ENCODE measurements around the gene THOC6. TPM values are rescaled to one million over a fixed set of nuclear protein-coding genes. Genes with fewer than 3 reads are reported as not detected.

The THOC6 gene
- total and polyA plus RNA-seq, 9 of the 15 experiments (the other 6 are each of a cell fraction or from before 2014, with no cell fraction given), result 2.5 to 65.4 (median 42.3) TPM

DNA sequence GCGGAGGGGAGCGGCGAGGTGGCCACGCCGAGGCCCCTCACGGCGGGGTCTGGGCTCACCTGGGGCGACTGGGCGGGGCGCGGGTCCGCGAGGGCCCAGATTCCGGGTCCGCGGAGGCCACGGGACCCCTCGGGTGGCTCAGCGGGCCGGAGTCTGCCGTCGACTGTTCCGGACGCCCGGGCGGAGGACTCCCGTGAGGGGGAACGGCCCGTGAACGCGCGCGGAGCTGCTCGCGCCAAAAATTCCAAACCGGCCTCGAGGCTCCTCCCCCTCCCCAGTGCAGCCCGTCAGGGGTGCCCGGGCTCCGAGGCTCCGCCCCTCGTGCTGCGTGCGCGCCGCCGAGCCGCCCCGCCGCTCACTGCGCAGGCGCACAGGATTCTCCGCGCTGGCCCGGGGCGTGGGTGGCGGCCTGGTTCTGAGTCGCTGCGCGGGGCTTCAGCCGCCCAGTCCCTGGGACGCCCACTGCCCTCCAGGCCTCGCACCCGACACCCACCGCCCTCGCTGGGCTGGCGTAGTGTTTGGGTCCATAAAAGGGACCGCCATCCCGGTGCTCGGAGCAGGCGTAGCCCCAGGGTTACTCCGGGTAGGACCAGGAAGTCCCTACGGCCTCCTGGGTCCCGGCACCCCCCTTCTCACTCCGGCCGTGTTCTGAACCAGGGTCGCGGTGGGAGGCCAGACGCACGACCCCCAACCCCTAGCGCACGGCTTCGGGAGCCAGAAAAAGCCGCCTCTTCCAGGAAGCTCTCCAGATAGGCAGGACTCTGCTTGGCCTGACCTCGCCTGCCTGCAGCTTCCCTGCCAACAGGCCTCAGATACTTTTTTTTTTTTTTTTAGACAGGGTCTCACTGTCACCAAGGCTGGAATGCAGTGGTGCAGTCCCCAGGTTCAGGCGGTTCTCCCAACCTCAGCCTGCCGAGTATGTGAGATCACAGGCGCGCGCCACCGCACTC, 43.3 kb upstream of the THOC6 start, which contains the start of gene PKMYT1 (continued):
- TF ChIP-seq ZNF324 (CRISPR knock-in tag; IDR thresholded peaks at IDR 0.05), result no peak
- TF ChIP-seq PRPF4 (IDR thresholded peaks at IDR 0.05; ENCODE audit: insufficient read depth, low read depth, low read length, poor library complexity, severe bottlenecking), result no peak
- TF ChIP-seq CBX8 (IDR thresholded peaks at IDR 0.05; ENCODE audit: borderline replicate concordance, extremely low read depth, low read depth, low read length, poor library complexity, severe bottlenecking), result no peak
- TF ChIP-seq TAF7 (tag; IDR thresholded peaks at IDR 0.05), result no peak
- no peak for TF ChIP-seq ZNF253 (CRISPR knock-in tag; conservative IDR thresholded peaks at IDR 0.05)
- TF ChIP-seq HMGN3 (IDR thresholded peaks at IDR 0.05; ENCODE audit: borderline replicate concordance, extremely low read depth, insufficient read length, low read depth, low read length), result peak; percentile 59
- no peak for TF ChIP-seq ARHGAP35 (IDR thresholded peaks at IDR 0.05; ENCODE audit: partially characterized antibody)
- TF ChIP-seq GABPB1 (CRISPR knock-in tag; IDR thresholded peaks at IDR 0.05), result peak; percentile 42; the same call in 1 of the 2 replicates
- TF ChIP-seq SAFB (IDR thresholded peaks at IDR 0.05; ENCODE audit: borderline replicate concordance, low read depth, low read length), result peak; percentile 96
- TF ChIP-seq TRIM24 (IDR thresholded peaks at IDR 0.05), result no peak
- TF ChIP-seq DPF2 (IDR thresholded peaks at IDR 0.05), result no peak
- TF ChIP-seq ZNF384 (IDR thresholded peaks at IDR 0.05; ENCODE audit: low read depth, low read length), result peak; percentile 53
- peak; percentile 84; the same call in 1 of the 2 replicates for TF ChIP-seq SRSF3 (IDR thresholded peaks at IDR 0.05; ENCODE audit: insufficient read depth, low read length)
- no peak for TF ChIP-seq BMI1 (IDR thresholded peaks at IDR 0.05; ENCODE audit: low read length)
- peak; percentile 93 for TF ChIP-seq ZFP36 (IDR thresholded peaks at IDR 0.05; ENCODE audit: low read depth, low read length, partially characterized antibody)
- TF ChIP-seq MTA1 (IDR thresholded peaks at IDR 0.05; ENCODE audit: borderline replicate concordance), result peak; percentile 39; the same call in 1 of the 2 replicates
- no peak for TF ChIP-seq ZNF316 (IDR thresholded peaks at IDR 0.05)
- TF ChIP-seq ATF7 (IDR thresholded peaks at IDR 0.05), result peak; percentile 27; the same call in 1 of the 2 replicates
- TF ChIP-seq, protein P1, sequence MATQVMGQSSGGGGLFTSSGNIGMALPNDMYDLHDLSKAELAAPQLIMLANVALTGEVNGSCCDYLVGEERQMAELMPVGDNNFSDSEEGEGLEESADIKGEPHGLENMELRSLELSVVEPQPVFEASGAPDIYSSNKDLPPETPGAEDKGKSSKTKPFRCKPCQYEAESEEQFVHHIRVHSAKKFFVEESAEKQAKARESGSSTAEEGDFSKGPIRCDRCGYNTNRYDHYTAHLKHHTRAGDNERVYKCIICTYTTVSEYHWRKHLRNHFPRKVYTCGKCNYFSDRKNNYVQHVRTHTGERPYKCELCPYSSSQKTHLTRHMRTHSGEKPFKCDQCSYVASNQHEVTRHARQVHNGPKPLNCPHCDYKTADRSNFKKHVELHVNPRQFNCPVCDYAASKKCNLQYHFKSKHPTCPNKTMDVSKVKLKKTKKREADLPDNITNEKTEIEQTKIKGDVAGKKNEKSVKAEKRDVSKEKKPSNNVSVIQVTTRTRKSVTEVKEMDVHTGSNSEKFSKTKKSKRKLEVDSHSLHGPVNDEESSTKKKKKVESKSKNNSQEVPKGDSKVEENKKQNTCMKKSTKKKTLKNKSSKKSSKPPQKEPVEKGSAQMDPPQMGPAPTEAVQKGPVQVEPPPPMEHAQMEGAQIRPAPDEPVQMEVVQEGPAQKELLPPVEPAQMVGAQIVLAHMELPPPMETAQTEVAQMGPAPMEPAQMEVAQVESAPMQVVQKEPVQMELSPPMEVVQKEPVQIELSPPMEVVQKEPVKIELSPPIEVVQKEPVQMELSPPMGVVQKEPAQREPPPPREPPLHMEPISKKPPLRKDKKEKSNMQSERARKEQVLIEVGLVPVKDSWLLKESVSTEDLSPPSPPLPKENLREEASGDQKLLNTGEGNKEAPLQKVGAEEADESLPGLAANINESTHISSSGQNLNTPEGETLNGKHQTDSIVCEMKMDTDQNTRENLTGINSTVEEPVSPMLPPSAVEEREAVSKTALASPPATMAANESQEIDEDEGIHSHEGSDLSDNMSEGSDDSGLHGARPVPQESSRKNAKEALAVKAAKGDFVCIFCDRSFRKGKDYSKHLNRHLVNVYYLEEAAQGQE (IDR thresholded peaks at IDR 0.05; ENCODE audit: borderline replicate concordance), result no peak
- TF ChIP-seq, protein P1 (CRISPR knock-in tag; IDR thresholded peaks at IDR 0.05; ENCODE audit: low read depth), result 0 out of 2 replicates have a peak, but pooled peaks have one; percentile 59
- no peak for TF ChIP-seq ZNF695 (CRISPR knock-in tag; IDR thresholded peaks at IDR 0.05)
- no peak for TF ChIP-seq ZNF3 (CRISPR knock-in tag; IDR thresholded peaks at IDR 0.05)

All from K562 (cell line).